Measurements from ENCODE around the gene SPN.
"Not testable (repeated sequence)": the region's sequence is repeated elsewhere in the genome, so short reads cannot be mapped to it uniquely, and the experiment has no call there.

The SPN gene

GRCh38 chr16:29699324-29700219 is 36.5 kb downstream of the SPN start:
- H3K4me3 ChIP-seq (ENCODE audit: low read depth, low read length): no peak overlapping the region
- no peak for DNase-seq (ENCODE audit: low read depth)
- no peak for TF ChIP-seq CTCF (IDR thresholded peaks at IDR 0.05; ENCODE audit: low read depth, low read length, missing control alignments)

DNA sequence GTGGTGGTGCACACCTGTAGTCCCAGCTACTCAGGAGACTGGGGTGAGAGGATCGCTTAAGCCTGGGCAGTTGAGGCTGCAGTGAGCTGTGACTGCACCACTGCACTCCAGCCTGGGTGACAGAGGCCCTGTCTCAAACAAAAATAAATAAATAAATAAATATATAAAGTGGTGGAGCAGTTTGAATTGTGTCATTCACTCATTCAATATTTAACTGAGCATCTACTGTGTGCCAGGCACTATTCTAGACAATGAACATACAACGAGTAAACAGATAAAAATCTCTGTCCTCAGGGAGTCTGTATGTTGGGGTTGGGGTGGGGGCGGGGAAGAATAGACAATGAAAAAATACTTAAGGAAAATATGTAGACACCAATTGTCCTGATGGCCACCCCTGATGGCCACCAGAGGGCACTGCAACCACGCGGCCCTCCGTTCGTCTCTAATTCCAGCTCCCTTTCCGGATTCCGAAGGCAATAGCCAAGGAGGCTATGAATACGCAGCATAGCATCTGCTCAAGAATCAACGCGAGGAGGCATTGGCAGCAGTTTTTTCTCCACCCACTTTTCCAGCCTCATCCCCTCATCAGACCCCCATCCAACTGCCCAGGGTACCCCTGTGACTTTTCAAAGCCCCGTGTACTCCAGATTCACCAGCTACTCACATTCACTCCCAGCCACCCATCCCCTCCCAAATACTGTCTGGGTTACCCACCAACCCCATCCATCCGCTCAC is 37.4 kb downstream of the SPN start:
- TF ChIP-seq CTCF (IDR thresholded peaks at IDR 0.05; ENCODE audit: low read depth, low read length, missing control alignments): peak; percentile 86
- no peak overlapping the region for H3K4me3 ChIP-seq (ENCODE audit: low read depth, low read length)
- no peak for DNase-seq (ENCODE audit: low read depth)

- TF ChIP-seq CTCF (IDR thresholded peaks at IDR 0.05; ENCODE audit: low read depth, low read length, missing control alignments): no peak
- no peak for DNase-seq (ENCODE audit: low read depth)
Measured at GRCh38 chr16:29701214-29701555, 38.1 kb downstream of the SPN start.

DNA sequence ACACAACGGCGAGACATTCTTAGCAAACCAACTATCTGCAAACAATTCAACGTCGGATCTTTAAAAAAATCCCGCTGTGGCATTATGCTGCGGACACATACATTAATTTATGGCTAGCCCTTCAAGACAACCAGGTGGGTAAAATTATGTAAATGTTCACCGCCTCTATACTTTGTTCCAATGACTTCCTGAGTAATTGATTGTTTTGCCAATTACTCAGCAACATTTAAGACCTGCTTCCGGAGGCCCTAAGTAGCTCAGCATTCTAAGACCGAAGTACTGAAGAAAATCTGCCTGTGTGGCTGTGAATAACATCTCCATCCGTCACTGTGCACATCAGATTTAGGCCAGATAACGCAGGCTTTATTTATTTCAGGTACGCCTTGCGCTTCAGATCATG is 39.2 kb downstream of the SPN start:
- no peak overlapping the region; the same call in 1 of the 2 replicates for H3K4me3 ChIP-seq (ENCODE audit: low read depth, low read length)
- no peak for TF ChIP-seq CTCF (IDR thresholded peaks at IDR 0.05; ENCODE audit: low read depth, low read length, missing control alignments)
- no peak for DNase-seq (ENCODE audit: low read depth)

More at GRCh38 chr16:29701214-29701555, 38.1 kb downstream of the SPN start:
- no peak overlapping the region for H3K4me3 ChIP-seq (ENCODE audit: low read depth, low read length)

DNA sequence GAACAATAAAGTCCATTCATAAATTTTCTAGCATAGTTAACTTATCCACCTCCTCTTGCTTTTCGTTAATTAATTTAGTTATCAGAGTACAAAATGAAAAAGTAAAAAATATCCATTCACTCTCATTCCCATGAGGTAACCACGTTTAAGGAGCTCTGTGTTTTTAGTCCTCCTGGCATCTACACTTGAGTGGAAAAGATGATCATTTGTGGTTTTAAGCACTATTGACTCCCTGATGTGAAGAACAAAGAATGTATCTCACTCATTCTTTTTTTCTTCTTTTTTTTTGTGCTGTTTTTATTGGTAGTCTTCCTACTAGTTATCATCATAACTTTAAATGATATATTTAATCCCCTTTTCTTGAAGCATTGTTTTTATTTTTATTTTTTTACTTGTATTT is 42.0 kb downstream of the SPN start:
- DNase-seq (ENCODE audit: low read depth): no peak
- TF ChIP-seq CTCF (IDR thresholded peaks at IDR 0.05; ENCODE audit: low read depth, low read length, missing control alignments): no peak
- H3K4me3 ChIP-seq (ENCODE audit: low read depth, low read length): no peak overlapping the region

DNA sequence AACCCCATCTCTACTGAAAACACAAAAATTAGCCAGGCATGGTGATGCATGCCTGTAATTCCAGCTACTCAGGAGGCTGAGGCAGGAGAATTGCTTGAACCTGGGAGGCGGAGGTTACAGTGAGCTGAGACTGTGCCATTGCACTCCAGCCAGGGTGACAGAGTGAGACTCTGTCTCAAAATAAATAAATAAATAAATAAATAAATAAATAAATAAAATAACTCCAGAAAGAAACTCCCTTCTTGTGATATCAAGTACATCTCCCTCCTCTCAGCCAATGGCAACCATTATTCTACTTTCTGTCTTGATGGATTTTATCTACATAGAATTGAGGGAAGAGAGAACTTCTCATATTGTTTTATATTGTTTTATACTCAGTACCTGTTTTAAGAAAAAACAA is 44.1 kb downstream of the SPN start:
- H3K4me3 ChIP-seq (ENCODE audit: low read depth, low read length); DNase-seq (ENCODE audit: low read depth): not testable (repeated sequence)

DNA sequence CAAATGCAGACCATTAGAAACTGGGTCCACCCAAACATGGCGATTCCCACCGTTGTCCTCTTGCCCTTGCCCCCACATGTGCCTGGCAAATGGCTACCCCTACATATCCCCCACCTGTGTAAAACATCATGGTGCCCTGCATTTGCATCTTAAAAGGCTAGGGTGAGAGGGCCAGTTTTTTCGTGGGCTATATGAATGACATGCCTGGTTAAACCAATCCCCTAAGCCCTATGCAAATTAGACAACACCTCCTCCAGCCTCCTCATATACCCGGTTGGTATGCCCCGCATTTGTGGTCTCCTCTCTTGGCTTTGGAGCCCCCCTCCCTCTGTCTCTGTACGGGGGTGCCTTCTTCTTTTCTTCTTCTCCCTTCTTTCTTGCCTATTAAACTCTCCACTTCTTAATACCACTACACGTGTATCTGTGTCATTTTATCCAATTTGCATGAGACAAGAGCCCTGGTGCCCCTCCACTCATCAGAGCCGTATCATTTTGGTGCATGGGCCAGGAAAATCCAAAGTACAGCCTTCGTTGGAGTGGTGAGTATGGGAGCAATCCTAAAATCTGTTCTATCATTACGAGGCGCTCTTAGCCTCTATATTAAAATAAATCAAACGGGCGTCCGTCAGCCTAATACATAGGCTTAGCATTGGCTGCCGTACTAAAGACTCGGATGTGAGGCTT is 46.0 kb downstream of the SPN start:
- no peak for TF ChIP-seq CTCF (IDR thresholded peaks at IDR 0.05; ENCODE audit: low read depth, low read length, missing control alignments)
- no peak for DNase-seq (ENCODE audit: low read depth)
- no peak overlapping the region for H3K4me3 ChIP-seq (ENCODE audit: low read depth, low read length)

DNA sequence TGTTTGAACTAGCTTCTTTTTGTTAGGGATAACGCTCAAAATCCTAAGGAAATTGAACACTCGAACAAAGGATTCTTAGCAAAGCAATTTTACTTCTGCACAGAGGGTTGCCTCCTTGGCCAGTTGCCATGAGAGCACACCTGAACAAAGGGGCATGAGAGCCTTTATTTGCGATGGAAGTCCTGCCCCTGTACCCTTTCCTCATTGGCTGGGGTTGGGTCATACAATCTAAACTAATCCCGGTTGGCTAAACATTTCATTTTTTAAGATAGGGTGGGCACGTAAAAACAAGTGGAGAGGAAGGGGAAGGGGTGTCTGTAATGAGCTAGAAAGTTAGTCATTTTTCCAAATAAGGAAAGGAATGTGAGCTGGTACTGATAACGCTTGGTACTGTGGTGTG is 46.6 kb downstream of the SPN start:
- H3K4me3 ChIP-seq (ENCODE audit: low read depth, low read length); DNase-seq (ENCODE audit: low read depth): not testable (repeated sequence)

Data from GM12864 (cell line).